Neural progenitor cell (in vitro differentiated cells): Measurements from ENCODE around the gene SHROOM3. TPM values are rescaled to one million over a fixed set of nuclear protein-coding genes. Genes with fewer than 3 reads are reported as not detected.

Experiments used
- DNase-seq: peaks from one replicate; pipeline ENCODE4 v3.0.0-alpha.2; 2016; ENCODE audit warnings: low spot score
- H2AFZ ChIP-seq: fragments of 200-600 bp; sonication (generic); replicated peaks from 2 replicates; pipeline ENCODE4 v1.6.1; 2016; ENCODE audit warnings: antibody characterized with exemption
- H3F3A ChIP-seq: fragments of 200-600 bp; sonication (generic); 2 replicates; pipeline ENCODE4 v1.6.1; 2016; ENCODE audit warnings: antibody characterized with exemption, low read depth
- H3K27ac ChIP-seq: fragments of 200-600 bp; sonication (generic); 2 replicates; pipeline ENCODE4 v1.5.1; 2016; ENCODE audit warnings: mild to moderate bottlenecking
- H3K27me3 ChIP-seq: fragments of 200-600 bp; sonication (generic); 2 replicates; pipeline ENCODE4 v1.6.1; 2016; ENCODE audit warnings: mild to moderate bottlenecking, moderate library complexity
- H3K36me3 ChIP-seq: fragments of 200-600 bp; sonication (generic); 2 replicates; pipeline ENCODE4 v1.5.1; 2016
- H3K4me1 ChIP-seq: fragments of 200-600 bp; sonication (generic); 2 replicates; pipeline ENCODE4 v1.6.1; 2016; ENCODE audit warnings: mixed run types
- H3K4me2 ChIP-seq: fragments of 200-600 bp; sonication (generic); 2 replicates; pipeline ENCODE4 v1.6.1; 2016
- H3K4me3 ChIP-seq: fragments of 200-600 bp; sonication (generic); 2 replicates; pipeline ENCODE4 v1.5.1; 2016
- H3K79me2 ChIP-seq: fragments of 200-600 bp; sonication (generic); 2 replicates; pipeline ENCODE4 v1.6.1; 2016; ENCODE audit warnings: low read depth
- H3K9ac ChIP-seq: fragments of 200-600 bp; sonication (generic); 2 replicates; pipeline ENCODE4 v1.6.1; 2016
- H3K9me3 ChIP-seq: fragments of 200-600 bp; sonication (generic); 2 replicates; pipeline ENCODE4 v1.5.1; 2016; ENCODE audit warnings: low read depth
- H4K20me1 ChIP-seq: fragments of 200-600 bp; sonication (generic); 2 replicates; pipeline ENCODE4 v1.6.1; 2016; ENCODE audit warnings: low read depth
- H3K27ac Mint-ChIP-seq: 3 replicates; pipeline ENCODE4 v1.8.0; 2021; ENCODE audit warnings: mixed read lengths
- H3K27me3 Mint-ChIP-seq: 2 replicates; pipeline ENCODE4 v1.8.0; 2022; ENCODE audit warnings: low read depth, mild to moderate bottlenecking, inconsistent platforms, moderate library complexity, mixed read lengths; ENCODE audit not compliant: insufficient read depth
- H3K36me3 Mint-ChIP-seq: 3 replicates; pipeline ENCODE4 v1.8.0; 2021; ENCODE audit warnings: mixed read lengths
- H3K4me1 Mint-ChIP-seq: 3 replicates; pipeline ENCODE4 v1.8.0; 2021; ENCODE audit warnings: mixed read lengths
- H3K4me3 Mint-ChIP-seq: 3 replicates; pipeline ENCODE4 v1.8.0; 2021; ENCODE audit warnings: mild to moderate bottlenecking, moderate library complexity, mixed read lengths
- H3K9me3 Mint-ChIP-seq: 3 replicates; pipeline ENCODE4 v1.8.0; 2020; ENCODE audit warnings: mixed read lengths
- CTCF ChIP-seq: fragments of 200-600 bp; sonication (generic); IDR thresholded peaks from 2 replicates; pipeline ENCODE4 v1.5.1; 2017; ENCODE audit warnings: antibody characterized with exemption, mild to moderate bottlenecking
- EZH2 ChIP-seq: fragments of 200-600 bp; sonication (generic); IDR thresholded peaks from 2 replicates; pipeline ENCODE4 v1.6.1; 2017; ENCODE audit warnings: antibody characterized with exemption, mild to moderate bottlenecking, moderate library complexity
- EZH2phosphoT487 ChIP-seq: fragments of 200-600 bp; sonication (generic); IDR thresholded peaks from 2 replicates; pipeline ENCODE4 v1.6.1; 2017; ENCODE audit warnings: antibody characterized with exemption
- total RNA-seq: library from RNA; depleted of rRNA; stranded (reverse); fragments of >200 nt; gene quantifications from 2 replicates; pipeline ENCODE4 v1.2.3, GENCODE V29; 2015; ENCODE audit warnings: low replicate concordance

SHROOM3 gene
- total RNA-seq, 1 donor from 2014 or later, result 36.6 TPM

- Mint-ChIP-seq H3K27me3 (peaks cover 4% of the 10 kb centered on the region), H3K4me3 (no peak overlapping the region), H3K9me3 (no peaks in the 10 kb centered on the region), H3K4me1 (no peaks in the 10 kb centered on the region), H3K27ac (no peak overlapping the region), H3K36me3 (peaks cover 30% of the 10 kb centered on the region)
- no peak for TF ChIP-seq EZH2phosphoT487
- H3K27ac ChIP-seq, result no peak overlapping the region
- H3K4me1 ChIP-seq, result no peaks in the 10 kb centered on the region
- no peaks in the 10 kb centered on the region for H3K27me3 ChIP-seq
- DNase-seq, result no peak
- H3K9ac ChIP-seq, result no peak overlapping the region
- H3K4me2 ChIP-seq, result no peak overlapping the region
- no peaks in the 10 kb centered on the region for H3K79me2 ChIP-seq
- H3F3A ChIP-seq, result no peaks in the 10 kb centered on the region
- peaks cover 2% of the 10 kb centered on the region for H4K20me1 ChIP-seq
- no peaks in the 10 kb centered on the region for H3K36me3 ChIP-seq
- no peak overlapping the region for H2AFZ ChIP-seq
- H3K9me3 ChIP-seq, result no peaks in the 10 kb centered on the region
- no peak overlapping the region for H3K4me3 ChIP-seq
Measured at GRCh38 chr4:76663824-76664223, 228.8 kb downstream of the SHROOM3 start.

- no peaks in the 10 kb centered on the region for H3F3A ChIP-seq
- no peak overlapping the region for H3K27ac ChIP-seq
- H3K27me3 ChIP-seq, result no peaks in the 10 kb centered on the region
- no peaks in the 10 kb centered on the region for H3K4me1 Mint-ChIP-seq
- no peaks in the 10 kb centered on the region for H3K36me3 ChIP-seq
- no peak overlapping the region for H3K9ac ChIP-seq
- H3K4me3 ChIP-seq, result no peak overlapping the region
- no peaks in the 10 kb centered on the region for H3K79me2 ChIP-seq
- H3K9me3 Mint-ChIP-seq, result no peaks in the 10 kb centered on the region
- H3K36me3 Mint-ChIP-seq, result peaks cover 24% of the 10 kb centered on the region
- no peak overlapping the region for H3K27ac Mint-ChIP-seq
- no peak overlapping the region for H3K4me3 Mint-ChIP-seq
- peaks cover 5% of the 10 kb centered on the region for H4K20me1 ChIP-seq
- DNase-seq, result no peak
- peaks cover 4% of the 10 kb centered on the region for H3K27me3 Mint-ChIP-seq
- no peaks in the 10 kb centered on the region for H3K4me1 ChIP-seq
- no peaks in the 10 kb centered on the region for H3K9me3 ChIP-seq
- no peak overlapping the region for H3K4me2 ChIP-seq
- TF ChIP-seq EZH2phosphoT487 (no peak), EZH2 (no peak), CTCF (no peak)
- no peak overlapping the region for H2AFZ ChIP-seq
Measured at GRCh38 chr4:76665153-76665552, 230.1 kb downstream of the SHROOM3 start.

GRCh38 chr4:76665721-76666120 lies 230.7 kb downstream of the SHROOM3 start:
- no peaks in the 10 kb centered on the region for H3K4me1 ChIP-seq
- no peak for DNase-seq
- Mint-ChIP-seq H3K27ac (no peak overlapping the region), H3K9me3 (no peaks in the 10 kb centered on the region), H3K4me3 (no peak overlapping the region), H3K36me3 (peaks cover 23% of the 10 kb centered on the region), H3K27me3 (peaks cover 4% of the 10 kb centered on the region), H3K4me1 (no peaks in the 10 kb centered on the region)
- H3K9ac ChIP-seq, result no peak overlapping the region
- no peak overlapping the region for H2AFZ ChIP-seq
- H3K79me2 ChIP-seq, result no peaks in the 10 kb centered on the region
- no peak overlapping the region for H3K4me2 ChIP-seq
- H3F3A ChIP-seq, result no peaks in the 10 kb centered on the region
- no peaks in the 10 kb centered on the region for H3K27me3 ChIP-seq
- no peaks in the 10 kb centered on the region for H3K9me3 ChIP-seq
- no peak overlapping the region for H3K27ac ChIP-seq
- TF ChIP-seq EZH2, result no peak
- TF ChIP-seq CTCF, result no peak
- TF ChIP-seq EZH2phosphoT487, result no peak
- H3K36me3 ChIP-seq, result no peaks in the 10 kb centered on the region
- H4K20me1 ChIP-seq, result peaks cover 5% of the 10 kb centered on the region
- no peak overlapping the region for H3K4me3 ChIP-seq

GRCh38 chr4:76666944-76667532 lies 232.0 kb downstream of the SHROOM3 start:
- Histone ChIP-seq H3K4me2 (no peak overlapping the region), H3K27ac (no peak overlapping the region), H3K36me3 (no peaks in the 10 kb centered on the region), H3K27me3 (no peaks in the 10 kb centered on the region), H3K9me3 (no peaks in the 10 kb centered on the region), H3K4me1 (no peaks in the 10 kb centered on the region), H3K4me3 (no peak overlapping the region), H4K20me1 (peaks cover 5% of the 10 kb centered on the region), H2AFZ (no peak overlapping the region), H3K79me2 (no peaks in the 10 kb centered on the region), H3F3A (no peaks in the 10 kb centered on the region), H3K9ac (no peak overlapping the region)
- no peak overlapping the region for H3K27ac Mint-ChIP-seq
- H3K27me3 Mint-ChIP-seq, result peaks cover 4% of the 10 kb centered on the region
- H3K9me3 Mint-ChIP-seq, result no peaks in the 10 kb centered on the region
- TF ChIP-seq EZH2phosphoT487 (no peak), CTCF (no peak), EZH2 (no peak)
- H3K36me3 Mint-ChIP-seq, result peaks cover 17% of the 10 kb centered on the region
- H3K4me3 Mint-ChIP-seq, result no peak overlapping the region
- H3K4me1 Mint-ChIP-seq, result no peaks in the 10 kb centered on the region
- DNase-seq, result no peak
